ENCODE measurements around the gene CD40.

Gene CD40

DNA sequence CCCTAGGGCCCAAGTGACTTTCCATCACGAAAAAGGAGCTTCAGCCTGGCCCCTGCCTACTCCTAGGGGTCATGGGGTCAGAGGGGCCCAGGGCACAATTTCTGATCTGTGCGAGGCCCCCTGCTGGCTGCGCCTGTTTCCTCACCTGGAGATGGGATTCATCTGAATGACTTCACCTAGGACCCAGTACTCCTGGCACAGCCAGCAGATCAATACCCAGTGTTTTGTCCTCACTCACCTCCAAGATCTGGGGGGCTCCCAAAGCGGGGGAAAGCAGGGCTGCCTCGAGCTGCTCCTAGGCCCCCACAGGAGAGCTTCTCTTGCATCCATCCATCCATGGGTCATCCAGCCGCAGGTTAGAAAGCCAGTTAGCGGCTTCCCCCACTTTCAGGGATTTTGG, 33.8 kb downstream of the CD40 start:
- no peak for DNase-seq (ENCODE audit: low read depth)

DNA sequence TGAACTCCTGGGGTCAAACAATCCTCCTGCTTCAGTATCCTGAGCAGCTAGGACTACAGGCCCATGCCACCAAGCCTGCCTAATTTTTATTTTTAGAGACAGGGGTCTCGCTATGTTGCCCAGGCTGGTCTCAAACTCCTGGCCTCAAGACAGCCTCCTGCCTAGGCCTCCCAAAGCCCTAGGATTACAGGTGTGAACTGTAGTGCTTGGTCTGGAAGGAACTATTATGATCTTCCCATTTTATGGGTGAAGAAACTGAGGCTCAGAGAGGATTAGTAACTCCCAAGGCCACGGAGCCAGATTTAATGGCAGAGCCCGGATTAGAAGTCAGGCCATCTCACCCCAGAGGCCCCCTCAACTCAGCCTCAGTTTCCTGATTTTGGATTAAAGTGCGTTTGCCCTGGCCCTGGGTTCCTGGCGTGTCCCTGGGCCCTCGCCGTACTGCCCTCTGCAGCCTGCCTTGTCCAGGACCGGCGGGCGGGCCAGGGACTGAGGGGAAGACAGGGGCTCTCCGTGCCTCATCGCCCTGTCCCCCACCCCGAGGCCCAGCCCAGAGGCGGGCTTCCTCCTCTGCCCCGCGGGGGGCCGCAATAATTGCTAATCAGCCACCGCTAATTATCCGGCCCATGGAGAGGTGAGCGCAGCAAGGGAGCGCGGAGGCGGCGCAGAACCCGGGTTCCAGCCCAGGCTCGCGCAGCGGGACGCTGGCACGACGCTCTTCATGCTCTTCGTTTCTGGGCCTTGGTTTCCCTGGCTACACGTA, 34.9 kb downstream of the CD40 start:
- DNase-seq (ENCODE audit: low read depth): no peak

DNA sequence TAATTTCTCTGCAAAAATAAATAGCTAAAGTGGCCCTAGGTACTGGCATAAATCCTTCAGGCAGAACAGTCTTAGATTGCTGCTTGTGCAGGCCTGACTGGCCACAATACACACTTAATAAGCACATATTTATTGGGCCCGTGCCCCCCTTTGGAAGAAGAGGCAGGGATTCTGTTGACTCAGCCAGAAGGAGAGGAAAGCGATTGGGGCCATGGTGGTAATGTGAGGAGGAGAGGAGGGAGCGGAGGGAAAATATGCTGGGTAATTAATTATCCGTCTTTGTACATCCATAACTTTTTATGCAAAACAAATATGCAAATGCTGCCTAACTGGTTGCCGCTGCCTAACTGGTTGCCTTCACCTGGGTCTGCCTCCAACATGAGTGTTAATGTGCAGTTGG, 36.2 kb downstream of the CD40 start:
- no peak for DNase-seq (ENCODE audit: low read depth)

DNA sequence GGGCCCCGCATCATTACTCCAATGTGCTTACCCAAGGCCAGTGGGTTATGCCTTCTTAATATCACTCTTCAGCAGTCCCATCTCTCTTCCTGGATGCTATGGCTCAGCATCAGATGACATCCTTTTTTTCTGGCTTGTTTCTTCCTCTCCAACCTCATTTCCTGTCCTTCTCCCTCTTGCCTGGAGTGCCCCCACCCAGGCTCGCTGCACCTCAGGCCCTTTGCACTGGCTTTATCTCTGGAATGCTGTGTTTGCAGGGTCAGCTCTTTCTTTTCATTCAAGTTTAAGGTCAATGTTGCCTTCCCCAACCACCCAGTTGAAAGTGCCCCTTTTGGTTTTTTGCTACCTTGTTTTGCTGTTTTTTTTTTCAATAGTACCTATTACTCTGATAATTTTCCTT, 36.7 kb downstream of the CD40 start:
- DNase-seq (ENCODE audit: low read depth): no peak

GRCh38 chr20:46156065-46156464, 38.0 kb downstream of the CD40 start:
- no peak for DNase-seq (ENCODE audit: low read depth)

DNA sequence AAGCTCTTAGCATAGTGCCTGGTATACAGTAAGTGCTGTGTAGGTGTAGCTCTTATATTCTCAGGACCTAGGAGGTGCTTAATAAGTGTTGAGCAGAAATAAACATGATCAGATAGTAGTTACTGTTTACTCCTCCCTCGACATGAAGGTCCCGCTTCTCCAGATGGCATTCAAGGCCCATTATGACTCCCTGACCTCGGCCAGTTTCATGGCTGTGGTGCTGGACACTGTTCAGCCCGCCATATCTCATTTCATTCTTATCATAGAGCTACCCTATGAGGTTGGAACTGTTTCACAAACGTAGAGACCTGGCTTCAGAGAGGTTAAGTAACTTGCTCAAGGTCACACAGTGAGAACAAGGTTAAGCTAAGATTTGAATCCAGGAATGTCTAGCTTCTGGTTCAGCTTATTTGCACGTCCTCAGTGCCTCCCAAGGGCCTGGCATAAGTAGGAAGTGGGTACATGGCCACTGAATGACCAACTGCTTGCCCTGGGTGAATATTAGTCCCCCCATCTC, 39.0 kb downstream of the CD40 start:
- no peak for DNase-seq (ENCODE audit: low read depth)

DNA sequence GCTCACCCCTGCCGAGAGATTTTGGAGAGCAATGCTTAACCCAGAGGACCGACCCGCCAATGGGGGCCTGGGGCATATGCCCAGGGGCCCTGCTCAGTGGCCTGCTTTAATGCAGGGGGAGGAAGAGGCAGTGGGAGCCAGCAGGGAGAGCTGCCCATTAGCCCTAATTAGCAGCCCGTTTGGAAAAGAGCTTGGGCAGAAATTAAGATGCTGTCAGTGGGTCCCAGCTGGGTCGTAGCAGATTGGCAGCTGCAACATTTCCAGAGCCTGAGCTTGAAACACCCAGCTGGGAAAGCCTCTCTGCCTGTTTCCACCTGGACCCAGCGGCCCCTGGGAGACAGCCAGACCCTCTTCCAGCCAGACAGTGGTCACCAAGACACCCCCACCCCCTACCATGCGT, 39.5 kb downstream of the CD40 start:
- no peak for DNase-seq (ENCODE audit: low read depth)

- no peak for DNase-seq (ENCODE audit: low read depth)
These were observed 40.4 kb downstream of the CD40 start for GRCh38 chr20:46158476-46158987.

- DNase-seq (ENCODE audit: low read depth): no peak
These were observed 41.2 kb downstream of the CD40 start for GRCh38 chr20:46159101-46159897.

GRCh38 chr20:46160661-46161060, 42.5 kb downstream of the CD40 start:
- no peak for DNase-seq (ENCODE audit: low read depth)

GRCh38 chr20:46161921-46162320, 43.8 kb downstream of the CD40 start:
- DNase-seq (ENCODE audit: low read depth): no peak

DNA sequence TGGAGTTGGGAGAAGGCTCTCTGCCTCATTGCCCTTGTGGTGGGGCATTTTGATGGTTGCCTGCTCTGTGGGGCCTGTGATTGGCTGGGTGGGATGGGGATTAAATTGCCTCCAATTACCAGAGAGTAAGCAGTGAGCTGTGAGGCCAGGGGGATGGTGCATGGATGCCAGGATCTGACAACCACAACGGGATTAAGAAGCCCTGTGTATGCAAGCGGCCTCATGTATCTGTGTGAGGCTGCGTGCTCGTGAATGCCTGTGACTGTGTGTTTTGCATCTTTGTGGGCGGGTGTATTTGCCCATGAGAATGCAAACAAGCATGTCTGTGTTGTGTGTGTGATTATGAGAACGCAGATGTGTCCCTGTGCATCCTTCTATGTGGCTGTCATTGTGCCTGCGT, 46.1 kb downstream of the CD40 start:
- DNase-seq (ENCODE audit: low read depth): no peak

DNA sequence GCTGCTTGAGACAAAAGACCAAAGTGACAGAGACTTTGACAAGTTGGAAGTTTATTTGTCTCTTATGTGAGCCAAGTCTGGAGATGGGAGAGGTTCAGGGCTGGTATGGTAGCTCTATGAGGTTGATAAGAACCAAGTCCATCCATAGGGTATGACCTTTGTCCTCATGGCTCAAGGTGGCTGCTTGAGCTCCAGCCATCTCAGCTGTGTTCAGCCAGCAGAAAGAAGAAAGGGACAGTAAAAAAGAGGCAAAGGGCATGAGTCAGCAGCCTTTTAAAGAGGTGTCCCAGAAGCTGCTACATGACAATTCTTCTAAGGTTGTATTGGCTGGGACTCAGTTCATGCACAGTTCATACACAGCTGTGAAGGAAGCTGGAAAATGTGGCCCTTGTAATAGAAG, 49.0 kb downstream of the CD40 start:
- no peak for DNase-seq (ENCODE audit: low read depth)

DNA sequence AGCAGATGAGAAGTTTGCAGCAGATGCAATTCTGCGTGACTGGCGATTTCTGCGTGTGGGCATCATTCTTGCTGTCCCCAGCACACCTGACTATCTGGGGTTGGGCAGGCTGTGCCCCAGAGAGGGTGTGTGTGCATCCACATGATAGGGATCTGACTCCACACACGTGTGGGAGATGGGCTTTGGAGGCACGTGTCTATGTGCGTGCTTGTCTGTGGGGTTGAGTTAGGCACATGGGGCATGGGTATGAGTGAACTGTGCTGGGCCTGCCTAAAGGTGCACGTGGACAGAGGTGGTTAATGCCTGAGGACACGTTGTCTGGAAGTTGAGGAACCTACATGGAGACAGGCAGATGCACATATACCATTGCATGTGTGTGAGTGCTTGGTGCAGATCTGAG, 50.3 kb downstream of the CD40 start:
- no peak for DNase-seq (ENCODE audit: low read depth)

DNA sequence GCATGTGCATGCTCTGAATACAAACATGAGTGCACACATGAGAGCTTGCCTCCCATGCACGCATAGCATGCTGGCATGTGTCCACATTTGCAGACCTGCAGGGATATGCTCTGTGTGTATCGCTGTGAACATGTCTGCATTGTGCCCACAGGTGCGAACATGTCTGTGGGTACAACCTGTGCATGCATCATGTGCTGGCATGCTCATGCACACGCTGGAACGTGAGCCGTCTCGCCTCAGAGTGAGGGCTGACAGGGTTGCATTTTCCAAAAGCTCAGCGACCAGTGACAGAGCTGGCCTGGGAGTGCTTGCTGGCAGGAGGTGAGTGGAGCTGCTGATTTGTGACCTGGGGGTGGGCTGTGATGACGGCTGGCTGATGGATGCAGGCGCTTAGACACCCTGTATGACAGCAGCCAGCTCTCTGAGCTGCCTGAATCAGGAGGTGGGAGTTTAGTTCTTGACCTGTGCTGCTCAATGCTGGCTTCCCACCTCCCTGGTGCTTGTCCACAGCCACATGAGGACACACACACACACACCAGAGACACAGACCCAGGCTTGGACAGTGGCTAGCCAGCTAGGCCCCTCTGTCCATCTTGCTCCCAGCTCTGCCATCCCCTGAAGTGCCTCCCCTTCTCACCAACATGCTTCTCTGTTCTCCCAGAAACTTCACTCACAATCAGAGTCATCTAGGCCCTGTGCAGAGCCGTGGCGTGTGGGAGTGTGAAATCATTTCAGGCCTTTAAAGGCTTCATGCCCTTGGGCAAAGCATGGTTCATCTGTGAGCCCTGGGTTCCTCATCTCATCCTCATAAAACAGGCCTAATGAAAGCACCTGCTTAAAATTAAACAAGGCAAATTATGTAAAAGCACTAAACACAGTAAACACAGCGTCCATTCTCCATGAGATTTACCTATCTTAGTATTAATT, 51.4 kb downstream of the CD40 start:
- no peak for DNase-seq (ENCODE audit: low read depth)

DNA sequence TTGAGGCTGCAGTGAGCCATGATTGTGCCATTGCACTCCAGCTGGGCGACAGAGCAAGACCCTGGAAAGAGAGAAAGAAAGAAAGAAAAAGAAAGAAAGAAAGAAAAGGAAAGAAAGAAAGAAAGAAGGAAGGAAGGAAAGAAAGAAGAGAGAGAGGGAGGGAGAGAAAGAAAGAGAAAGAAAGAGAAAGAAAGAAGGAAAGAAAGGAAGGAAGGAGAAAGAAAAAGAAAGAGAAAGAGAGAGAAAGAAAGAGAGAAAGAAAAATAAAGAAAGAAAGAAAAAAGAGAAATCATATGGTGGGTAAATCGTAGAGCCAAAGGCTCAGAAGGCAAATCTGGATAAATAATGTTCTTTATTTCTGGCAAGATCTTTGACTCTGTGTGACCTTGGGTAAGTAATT, 53.4 kb downstream of the CD40 start:
- DNase-seq (ENCODE audit: low read depth): no peak

- no peak for DNase-seq (ENCODE audit: low read depth)
These were observed 53.8 kb downstream of the CD40 start for GRCh38 chr20:46171909-46172308.

DNA sequence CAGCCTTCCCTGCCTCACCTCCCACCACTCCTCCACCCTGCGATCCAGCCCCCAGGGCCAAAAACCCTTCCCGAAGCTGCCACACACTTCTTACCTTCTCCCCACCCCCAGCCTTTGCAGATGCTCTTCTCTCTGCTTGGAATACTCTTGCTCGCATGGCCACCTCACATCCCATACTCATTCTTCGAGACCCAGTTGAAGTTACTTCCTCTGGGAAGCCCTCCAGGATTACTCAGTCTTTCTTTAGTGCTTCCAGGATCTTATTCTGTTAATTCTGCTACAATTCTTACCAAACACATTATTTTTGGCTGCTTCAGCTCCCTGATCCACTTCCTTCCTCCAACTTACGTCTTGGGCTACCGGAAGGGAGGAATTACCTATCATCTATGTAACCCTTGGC, 54.3 kb downstream of the CD40 start:
- DNase-seq (ENCODE audit: low read depth): no peak

DNA sequence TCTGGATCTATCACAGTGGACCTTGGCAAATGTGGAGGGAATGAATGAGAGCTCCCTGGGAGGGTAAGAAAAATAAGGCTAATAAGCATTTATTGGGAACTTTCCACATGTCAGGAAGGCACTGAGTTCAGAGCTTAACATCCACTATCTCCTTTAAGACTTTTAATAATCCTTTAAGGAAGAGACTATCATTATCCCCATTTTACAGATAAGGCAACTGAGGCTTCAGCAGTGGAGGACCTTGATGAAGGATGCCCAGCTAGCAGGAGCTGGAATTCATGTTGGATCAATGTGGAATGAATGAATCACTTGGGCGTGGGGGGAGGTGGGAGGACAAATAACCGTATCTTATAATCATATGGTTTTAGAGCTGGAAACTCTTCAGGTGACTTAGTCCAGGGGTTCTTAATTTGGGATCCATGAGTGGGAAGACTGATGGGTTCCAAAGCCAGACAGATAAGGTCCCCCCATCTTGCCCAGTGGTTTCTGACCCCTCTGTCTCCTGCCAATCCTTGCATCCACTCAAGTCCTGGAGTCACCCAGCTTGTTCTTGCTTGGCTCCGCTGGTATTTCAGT, 54.9 kb downstream of the CD40 start:
- DNase-seq (ENCODE audit: low read depth): no peak

DNA sequence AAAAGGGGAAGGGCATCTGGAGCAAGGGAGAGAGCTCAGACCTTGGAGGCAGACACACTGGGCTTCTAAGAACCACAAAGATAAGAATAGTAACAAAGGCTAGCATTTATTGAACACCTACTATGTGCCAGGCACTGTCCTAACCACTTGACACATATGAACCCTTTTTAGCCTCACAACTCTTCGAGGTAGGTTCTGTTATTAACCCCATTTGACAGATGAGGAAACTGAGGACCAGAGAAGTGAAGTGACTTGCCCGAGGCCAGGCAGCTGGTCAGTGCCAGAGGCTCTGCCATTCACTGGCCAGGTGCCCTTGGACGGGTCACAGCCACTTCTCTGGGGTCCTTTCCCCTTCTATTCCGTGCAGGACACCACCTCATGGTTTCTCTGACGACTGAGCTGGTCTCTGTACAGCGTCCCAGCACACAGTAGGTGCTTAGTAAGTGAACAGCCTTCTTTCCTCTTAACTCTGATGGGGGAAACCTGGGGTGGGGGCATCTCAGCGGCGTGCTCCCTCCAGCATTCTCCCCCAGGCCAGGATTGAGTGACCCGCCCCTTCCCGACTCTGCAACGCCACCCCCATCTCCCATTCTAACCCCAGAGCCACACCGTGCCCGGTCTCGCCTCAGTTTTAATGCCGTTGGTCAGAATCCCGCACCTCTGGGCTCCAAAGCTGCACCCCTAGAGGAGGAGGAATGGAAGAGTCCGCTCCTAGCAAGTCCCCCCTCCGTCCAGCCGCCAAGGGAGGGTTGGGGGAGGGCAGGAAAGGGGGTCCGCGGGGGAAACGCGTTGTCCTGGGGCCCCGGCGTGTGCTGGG, 55.7 kb downstream of the CD40 start:
- no peak for DNase-seq (ENCODE audit: low read depth)
